NCI-H748 (cell line): ENCODE results near the gene TOGARAM2.
A peak's percentile ranks its signal among the peaks of the same experiment; 100 is the strongest.

Experiments
- DNase-seq: peaks from one replicate; lab custom pipeline; 2025; ENCODE audit not compliant: unreplicated experiment; lab: John Stamatoyannopoulos, UW

Gene TOGARAM2

DNA sequence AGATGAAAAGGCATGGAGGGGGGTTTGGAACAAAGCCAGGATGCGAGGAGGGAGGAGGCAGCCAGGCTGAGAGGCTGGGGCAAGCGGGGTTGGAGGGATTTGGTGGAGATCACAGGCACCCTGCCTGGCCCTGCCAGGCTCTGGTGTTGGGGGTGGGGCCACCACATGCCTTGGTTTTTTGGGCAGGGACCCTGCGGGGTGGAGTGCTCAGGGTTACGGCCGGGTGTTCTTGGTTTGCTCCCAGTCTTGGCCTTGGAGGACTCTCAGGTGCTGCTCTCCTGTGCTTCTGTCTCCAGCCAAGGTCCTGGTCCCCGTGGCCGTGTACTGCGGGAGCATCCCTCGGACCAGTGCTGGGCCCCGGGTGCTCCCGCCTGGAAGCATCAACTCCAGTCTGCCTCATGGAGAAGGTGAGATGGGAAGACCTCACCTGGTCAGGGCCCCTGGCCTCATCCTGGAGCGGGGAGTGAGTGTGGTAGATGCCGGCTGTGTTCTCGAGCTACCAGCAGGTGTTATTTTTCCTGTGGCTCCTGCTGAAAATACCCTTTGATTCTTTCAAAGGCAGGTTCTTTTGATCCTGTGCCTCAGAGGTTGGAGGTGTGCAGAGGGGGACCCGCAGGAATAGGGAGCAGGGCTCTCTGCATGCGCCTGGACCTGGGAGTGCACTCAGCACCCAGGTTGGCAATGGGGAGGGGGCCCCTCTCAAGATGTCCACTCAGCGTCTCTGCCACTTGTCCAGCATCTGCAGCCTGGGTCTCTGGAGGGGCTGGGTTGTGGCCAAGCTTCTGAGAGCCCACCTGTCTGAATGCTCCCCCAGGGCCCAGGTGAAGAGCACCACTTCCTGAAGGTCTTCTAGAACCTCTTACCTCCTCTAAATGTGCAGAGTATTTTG lies 17.0 kb downstream of the TOGARAM2 start:
- DNase-seq = no peak

- no peak for DNase-seq
Observed at GRCh38 chr2:29000481-29000880, 19.4 kb downstream of the TOGARAM2 start.

DNA sequence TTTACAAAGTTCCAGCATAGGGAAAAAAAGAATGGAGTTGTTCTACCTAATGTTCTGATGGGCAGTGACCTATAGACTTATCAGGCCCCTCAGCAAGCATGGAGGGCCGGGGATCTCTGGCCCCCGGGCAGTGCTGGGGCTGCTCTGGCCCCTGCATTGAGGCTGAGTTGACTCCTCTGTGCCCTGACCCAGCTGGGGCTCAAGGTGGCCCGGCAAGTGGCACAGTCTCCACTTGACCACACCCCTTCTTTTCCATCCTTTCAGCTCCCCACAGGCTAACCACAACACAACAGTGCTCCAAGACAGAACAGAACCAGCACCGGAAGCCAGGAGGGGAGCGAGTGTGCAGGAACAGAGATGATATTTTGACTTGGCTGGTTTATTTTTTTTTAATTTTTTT lies 19.9 kb downstream of the TOGARAM2 start:
- no peak for DNase-seq

- DNase-seq = no peak
Observed at GRCh38 chr2:29001806-29002205, 20.7 kb downstream of the TOGARAM2 start.

- no peak for DNase-seq
Observed at GRCh38 chr2:29004755-29005154, 23.7 kb downstream of the TOGARAM2 start.

DNA sequence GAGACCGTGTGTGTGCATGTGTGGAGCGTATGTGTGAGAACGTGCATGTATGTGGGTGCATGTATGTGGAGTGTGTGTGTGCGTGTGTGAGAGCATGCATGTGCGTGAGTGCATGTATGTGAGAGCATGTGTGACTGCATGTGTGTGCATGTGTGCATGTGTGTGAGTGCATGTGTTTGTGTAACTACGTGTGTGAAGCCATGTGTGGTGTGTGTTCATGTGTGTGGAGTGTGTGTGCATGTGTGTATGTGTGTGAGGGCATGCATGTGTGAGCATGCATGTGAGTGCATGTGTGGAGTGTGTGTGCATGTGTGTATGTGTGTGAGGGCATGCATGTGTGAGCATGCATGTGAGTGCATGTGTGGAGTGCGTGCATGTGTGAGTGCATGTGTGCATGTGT lies 24.2 kb downstream of the TOGARAM2 start:
- no peak for DNase-seq

GRCh38 chr2:29006092-29006979 lies 25.2 kb downstream of the TOGARAM2 start:
- no peak for DNase-seq

GRCh38 chr2:29006980-29007301 lies 25.8 kb downstream of the TOGARAM2 start:
- no peak for DNase-seq

DNA sequence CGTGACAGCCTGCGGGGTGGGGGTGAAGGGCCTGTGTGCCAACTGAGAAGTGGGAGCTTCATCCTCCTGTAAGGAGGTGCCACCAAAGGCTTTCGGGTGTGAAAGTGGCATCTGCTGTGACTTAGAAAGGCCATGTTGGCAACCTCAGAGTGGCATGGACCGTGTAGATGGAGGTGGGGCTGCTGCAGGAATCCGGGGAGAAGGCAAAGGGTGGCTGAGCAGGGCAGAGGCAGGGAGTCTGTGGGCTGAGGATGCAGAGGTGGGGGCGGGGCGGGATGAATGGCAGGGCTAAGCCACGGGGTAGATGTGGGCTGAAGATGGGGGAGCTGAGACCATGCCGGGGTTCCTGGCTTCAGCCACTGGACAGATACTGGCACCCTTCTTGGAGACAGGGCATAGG lies 28.2 kb downstream of the TOGARAM2 start:
- no peak for DNase-seq

GRCh38 chr2:29009711-29010677 lies 28.9 kb downstream of the TOGARAM2 start:
- no peak for DNase-seq

DNA sequence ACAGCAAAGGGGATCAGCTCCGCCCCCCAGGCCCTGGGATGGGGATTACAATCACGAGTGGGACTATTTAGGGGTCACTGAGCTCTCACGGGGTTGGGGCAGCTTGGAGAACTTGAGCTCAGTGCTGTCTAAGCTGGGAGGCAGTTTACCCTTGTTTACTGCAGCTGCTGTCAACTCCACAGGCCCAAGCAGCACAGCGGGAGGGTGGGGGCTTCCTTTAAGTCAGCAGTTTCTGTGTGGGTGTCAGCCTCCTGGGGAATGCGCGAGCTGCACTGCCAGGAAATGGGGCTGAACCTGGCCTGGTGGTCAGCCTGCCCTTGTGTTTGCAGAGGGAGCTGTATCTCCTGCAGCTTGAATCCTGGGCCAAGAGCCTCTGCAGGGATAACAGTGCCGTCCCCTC lies 29.8 kb downstream of the TOGARAM2 start:
- no peak for DNase-seq

GRCh38 chr2:29011418-29012060 lies 30.4 kb downstream of the TOGARAM2 start:
- peak; percentile 29 for DNase-seq

- DNase-seq = no peak
Observed at GRCh38 chr2:29012211-29012681, 31.1 kb downstream of the TOGARAM2 start.

DNA sequence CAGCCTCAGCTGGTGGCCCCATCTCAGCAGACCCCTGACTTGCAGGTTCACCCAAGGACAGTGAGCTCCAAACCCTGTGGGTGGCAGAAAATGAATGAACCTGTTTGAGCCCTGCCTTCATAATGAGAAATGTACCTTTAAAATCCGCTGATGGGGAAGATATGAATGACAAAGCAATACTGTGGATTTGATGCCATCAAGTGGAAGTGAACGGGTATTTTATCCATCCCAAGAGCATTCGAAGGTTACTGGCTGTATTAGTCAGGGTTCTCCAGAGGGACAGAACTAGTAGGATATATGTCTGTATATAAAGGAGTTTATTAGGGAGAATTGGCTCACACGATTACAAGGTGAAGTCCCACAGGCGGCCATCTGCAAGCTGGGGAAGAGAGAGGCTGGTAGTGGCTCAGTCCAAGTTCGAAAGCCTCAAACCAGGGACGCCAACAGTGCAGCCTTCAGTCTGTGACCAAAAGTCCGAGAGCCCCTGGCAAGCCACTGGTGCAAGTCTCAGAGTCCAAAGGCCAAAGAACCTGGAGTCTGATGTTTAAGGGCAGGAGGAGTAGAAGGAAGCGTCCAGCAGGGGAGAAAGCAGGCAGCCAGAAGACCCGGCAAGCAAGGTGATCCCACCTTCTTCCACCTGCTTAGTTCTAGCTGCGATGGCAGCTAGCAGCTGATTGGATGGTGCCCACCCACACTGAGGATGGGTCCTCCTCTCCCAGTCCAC lies 32.1 kb downstream of the TOGARAM2 start:
- no peak for DNase-seq

GRCh38 chr2:29014331-29014730 lies 33.2 kb downstream of the TOGARAM2 start:
- no peak for DNase-seq

DNA sequence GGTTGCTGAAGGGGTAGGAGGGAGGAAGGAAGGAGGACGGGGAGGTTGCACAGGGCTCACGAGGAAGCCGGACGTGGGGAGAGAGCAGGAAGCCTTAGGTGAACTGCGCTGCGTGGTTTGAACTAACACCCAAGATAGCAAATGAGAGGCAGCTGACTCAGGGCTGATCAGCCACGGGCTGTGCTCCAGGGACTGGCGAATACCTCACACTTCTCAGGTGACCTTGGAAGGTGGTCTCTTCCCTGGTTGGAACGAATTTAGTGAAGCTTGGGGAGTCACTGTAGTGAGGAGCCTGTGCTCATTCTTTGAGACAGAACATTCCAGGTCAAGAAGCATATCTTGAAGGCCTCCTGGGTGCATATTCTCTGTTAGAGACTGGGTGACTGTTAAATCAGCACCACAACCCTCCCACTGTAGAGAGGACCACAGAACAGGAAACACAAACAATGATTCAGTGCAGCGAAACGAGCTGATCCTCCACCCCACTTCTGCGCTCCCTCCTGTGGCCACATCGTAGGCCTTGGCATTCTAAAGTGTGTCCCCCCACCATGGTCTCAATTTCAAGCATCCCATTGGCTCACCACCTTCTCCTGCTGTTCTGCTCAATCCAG lies 33.8 kb downstream of the TOGARAM2 start:
- DNase-seq = no peak

DNA sequence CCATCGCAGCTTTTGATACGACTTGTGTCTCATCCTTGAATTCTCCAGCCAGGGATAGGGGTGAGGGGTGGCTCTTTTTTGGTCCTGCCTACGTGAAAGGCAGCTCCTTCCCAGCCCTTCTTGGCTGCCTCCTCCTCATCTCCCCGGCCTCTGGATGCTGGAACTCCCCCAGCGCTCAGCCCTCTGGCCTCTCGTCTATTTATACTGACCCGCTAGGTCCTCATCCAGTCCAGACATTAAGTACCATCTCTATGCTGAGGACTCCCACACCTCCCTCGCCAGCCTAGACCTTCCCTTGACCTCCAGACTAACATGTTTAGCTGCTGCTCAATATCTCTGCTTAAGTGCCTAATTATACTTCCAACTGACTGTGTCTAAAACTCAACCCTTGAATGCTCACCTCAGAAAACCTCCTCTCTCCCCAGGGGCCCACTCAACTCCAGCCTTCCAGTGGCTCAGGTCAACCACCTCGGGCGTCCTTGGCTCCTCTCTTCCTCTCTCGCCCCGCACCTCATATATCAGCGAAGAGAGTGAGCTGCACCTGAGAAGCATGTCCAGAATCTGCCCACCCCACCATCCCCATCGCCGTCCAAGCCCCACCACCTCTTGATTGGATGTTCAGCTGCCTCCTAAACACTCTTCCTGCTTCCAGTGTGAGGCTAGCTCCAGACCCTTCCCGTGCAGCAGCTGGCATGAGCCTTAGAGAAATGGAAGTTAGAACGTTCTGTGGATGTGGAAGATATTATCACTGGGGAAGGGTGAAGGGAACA lies 34.8 kb downstream of the TOGARAM2 start:
- DNase-seq = no peak

DNA sequence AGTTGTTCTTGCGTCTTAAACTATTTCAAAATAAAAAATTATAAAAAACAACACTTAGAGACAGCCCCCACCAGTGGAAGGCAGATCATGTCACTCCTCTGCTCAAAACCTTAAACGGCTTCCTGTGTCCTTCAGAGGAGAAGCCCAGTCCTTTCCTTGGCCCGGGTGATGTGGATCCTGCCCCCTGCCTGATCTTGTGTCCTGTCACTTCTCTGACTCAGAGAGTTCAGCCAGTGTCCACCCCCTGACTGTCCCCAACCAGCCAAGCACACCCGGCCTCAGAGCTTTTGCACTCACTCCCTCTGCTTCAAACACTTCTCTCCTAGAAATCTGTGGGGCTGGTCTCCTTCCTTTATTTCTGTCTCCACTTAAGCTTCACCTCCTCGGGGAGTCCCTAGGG lies 35.4 kb downstream of the TOGARAM2 start:
- DNase-seq = no peak
